Gastroesophageal sphincter (tissue), 3 donors: ENCODE data around the gene CIZ1.

ENCODE experiments used
- CTCF ChIP-seq, 4 experiments: fragments of 200-600 bp in 2 of 4; fragments of 450-650 bp in 2 of 4; sonication (generic) in 1 of 4; IDR thresholded peaks; one replicate each; pipeline ENCODE4 v1.5.1; 2017 to 2019; ENCODE audit warnings: antibody characterized with exemption in 4 of 4, mild to moderate bottlenecking in 2 of 4, moderate library complexity in 2 of 4
- POLR2A ChIP-seq, 2 donors: fragments of 450-650 bp; IDR thresholded peaks; one replicate each; pipeline ENCODE4 v1.6.1; 2017; ENCODE audit warnings: antibody characterized with exemption in 2 of 2, mild to moderate bottlenecking in 2 of 2, moderate library complexity in 1 of 2
- POLR2AphosphoS5 ChIP-seq: sonication (generic); formaldehyde crosslinking; IDR thresholded peaks from one replicate; pipeline ENCODE4 v1.6.1; 2017; ENCODE audit warnings: antibody characterized with exemption

- TF ChIP-seq CTCF (IDR thresholded peaks at IDR 0.05), result no peak
- TF ChIP-seq POLR2AphosphoS5, result no peak
- TF ChIP-seq POLR2A (IDR thresholded peaks at IDR 0.05), result no peak
These were observed 20.0 kb upstream of the CIZ1 start for GRCh38 chr9:128211186-128211980.
